ES-I3 (cell line): Measurements from ENCODE around the gene NPSR1.

Experiments
- H3K36me3 ChIP-seq: 2 replicates; pipeline ENCODE4 v1.6.1; 2013; ENCODE audit warnings: mild to moderate bottlenecking, low read length, control low read depth, moderate library complexity; ENCODE audit not compliant: insufficient read depth
- H3K4me1 ChIP-seq: 2 replicates; pipeline ENCODE4 v1.6.1; 2013; ENCODE audit warnings: mild to moderate bottlenecking, control low read depth, low read length; ENCODE audit not compliant: insufficient read depth
- H3K9ac ChIP-seq: 2 replicates; pipeline ENCODE4 v1.6.1; 2013; ENCODE audit warnings: low read depth, mild to moderate bottlenecking, low read length, moderate library complexity
- H3K9me3 ChIP-seq: 2 replicates; pipeline ENCODE4 v1.6.1; 2013; ENCODE audit warnings: mild to moderate bottlenecking, low read length, moderate library complexity; ENCODE audit not compliant: control insufficient read depth, insufficient read depth

NPSR1 gene

GRCh38 chr7:34735526-34735925 lies 77.5 kb downstream of the NPSR1 start:
- Histone ChIP-seq H3K9ac (no peak overlapping the region), H3K4me1 (no peaks in the 10 kb centered on the region), H3K36me3 (no peaks in the 10 kb centered on the region), H3K9me3 (no peaks in the 10 kb centered on the region)

GRCh38 chr7:34739651-34740300 lies 81.8 kb downstream of the NPSR1 start:
- H3K9me3 ChIP-seq, result peaks cover 6% of the 10 kb centered on the region; the same call in 1 of the 2 replicates
- H3K36me3 ChIP-seq, result no peaks in the 10 kb centered on the region
- H3K9ac ChIP-seq, result no peak overlapping the region
- H3K4me1 ChIP-seq, result no peaks in the 10 kb centered on the region

- peaks cover 6% of the 10 kb centered on the region; the same call in 1 of the 2 replicates for H3K9me3 ChIP-seq
- no peak overlapping the region for H3K9ac ChIP-seq
- H3K36me3 ChIP-seq, result no peaks in the 10 kb centered on the region
- no peaks in the 10 kb centered on the region for H3K4me1 ChIP-seq
These were observed 82.8 kb downstream of the NPSR1 start for GRCh38 chr7:34740840-34741239.

GRCh38 chr7:34747176-34747781 lies 89.3 kb downstream of the NPSR1 start:
- H3K9me3 ChIP-seq, result no peaks in the 10 kb centered on the region
- no peak overlapping the region for H3K9ac ChIP-seq
- no peaks in the 10 kb centered on the region for H3K36me3 ChIP-seq
- H3K4me1 ChIP-seq, result peaks cover 5% of the 10 kb centered on the region; the same call in 1 of the 2 replicates

- Histone ChIP-seq H3K4me1 (peaks cover 9% of the 10 kb centered on the region), H3K36me3 (no peaks in the 10 kb centered on the region), H3K9ac (no peak overlapping the region), H3K9me3 (no peaks in the 10 kb centered on the region)
These were observed 90.1 kb downstream of the NPSR1 start for GRCh38 chr7:34747867-34748727.

GRCh38 chr7:34748728-34749089 lies 90.7 kb downstream of the NPSR1 start:
- Histone ChIP-seq H3K9ac (no peak overlapping the region), H3K9me3 (no peaks in the 10 kb centered on the region), H3K4me1 (peaks cover 9% of the 10 kb centered on the region), H3K36me3 (no peaks in the 10 kb centered on the region)

- Histone ChIP-seq H3K9ac (no peak overlapping the region), H3K9me3 (no peaks in the 10 kb centered on the region), H3K36me3 (no peaks in the 10 kb centered on the region), H3K4me1 (peaks cover 9% of the 10 kb centered on the region)
These were observed 91.4 kb downstream of the NPSR1 start for GRCh38 chr7:34749446-34749845.

GRCh38 chr7:34750209-34750608 lies 92.2 kb downstream of the NPSR1 start:
- no peaks in the 10 kb centered on the region for H3K36me3 ChIP-seq
- H3K4me1 ChIP-seq, result peaks cover 9% of the 10 kb centered on the region
- no peak overlapping the region for H3K9ac ChIP-seq
- H3K9me3 ChIP-seq, result no peaks in the 10 kb centered on the region

GRCh38 chr7:34750636-34751035 lies 92.6 kb downstream of the NPSR1 start:
- Histone ChIP-seq H3K9ac (no peak overlapping the region), H3K36me3 (no peaks in the 10 kb centered on the region), H3K4me1 (peaks cover 10% of the 10 kb centered on the region), H3K9me3 (no peaks in the 10 kb centered on the region)

- H3K4me1 ChIP-seq, result peaks cover 14% of the 10 kb centered on the region
- no peaks in the 10 kb centered on the region for H3K9me3 ChIP-seq
- no peaks in the 10 kb centered on the region for H3K36me3 ChIP-seq
- H3K9ac ChIP-seq, result no peak overlapping the region
These were observed 94.0 kb downstream of the NPSR1 start for GRCh38 chr7:34751725-34752643.

GRCh38 chr7:34752929-34753328 lies 94.9 kb downstream of the NPSR1 start:
- Histone ChIP-seq H3K36me3 (no peaks in the 10 kb centered on the region), H3K9ac (no peak overlapping the region), H3K9me3 (no peaks in the 10 kb centered on the region), H3K4me1 (peaks cover 14% of the 10 kb centered on the region)

- no peak overlapping the region for H3K9ac ChIP-seq
- H3K36me3 ChIP-seq, result no peaks in the 10 kb centered on the region
- peaks cover 9% of the 10 kb centered on the region; the same call in 1 of the 2 replicates for H3K4me1 ChIP-seq
- H3K9me3 ChIP-seq, result no peaks in the 10 kb centered on the region
These were observed 97.0 kb downstream of the NPSR1 start for GRCh38 chr7:34755008-34755407.

- Histone ChIP-seq H3K4me1 (peaks cover 9% of the 10 kb centered on the region; the same call in 1 of the 2 replicates), H3K36me3 (no peaks in the 10 kb centered on the region), H3K9me3 (no peaks in the 10 kb centered on the region), H3K9ac (no peak overlapping the region)
These were observed 98.0 kb downstream of the NPSR1 start for GRCh38 chr7:34756025-34756437.

GRCh38 chr7:34756691-34757090 lies 98.7 kb downstream of the NPSR1 start:
- Histone ChIP-seq H3K9me3 (no peaks in the 10 kb centered on the region), H3K9ac (no peak overlapping the region), H3K4me1 (peaks cover 9% of the 10 kb centered on the region; the same call in 1 of the 2 replicates), H3K36me3 (no peaks in the 10 kb centered on the region)
